NCI-H82 (cell line): ENCODE measurements around the gene LCE1D.

Experiments
- DNase-seq: peaks from one replicate; lab custom pipeline; 2025; lab: John Stamatoyannopoulos, UW

The LCE1D gene, protein sequence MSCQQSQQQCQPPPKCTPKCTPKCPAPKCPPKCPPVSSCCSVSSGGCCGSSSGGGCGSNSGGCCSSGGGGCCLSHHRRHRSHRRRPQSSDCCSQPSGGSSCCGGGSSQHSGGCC

DNA sequence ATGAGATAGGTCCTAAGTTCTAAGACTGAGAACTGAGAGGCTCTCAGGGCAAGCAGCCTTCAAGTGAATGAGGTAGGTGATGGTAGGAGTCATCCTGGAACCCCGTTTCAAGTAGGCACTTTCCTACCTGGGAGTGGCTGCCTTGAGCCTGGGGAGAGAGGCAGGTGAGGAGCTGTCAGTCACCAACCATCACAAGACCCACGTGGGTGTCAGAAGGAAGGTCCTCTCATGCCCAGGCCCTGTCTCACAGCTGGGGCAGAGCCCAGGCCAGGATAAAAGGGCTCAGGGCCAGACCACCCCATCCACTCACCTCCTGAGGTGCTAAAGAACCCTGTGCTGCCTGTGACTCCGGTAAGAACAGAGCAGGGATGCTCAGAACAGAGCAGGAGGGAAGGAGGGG is at the start of gene LCE1D:
Gene LCE1D, plus strand, starts transcription at position 301 of the 400 bp plus-strand sequence. CDS start 1,074 bp downstream, outside the sequence.
- no peak for DNase-seq

DNA sequence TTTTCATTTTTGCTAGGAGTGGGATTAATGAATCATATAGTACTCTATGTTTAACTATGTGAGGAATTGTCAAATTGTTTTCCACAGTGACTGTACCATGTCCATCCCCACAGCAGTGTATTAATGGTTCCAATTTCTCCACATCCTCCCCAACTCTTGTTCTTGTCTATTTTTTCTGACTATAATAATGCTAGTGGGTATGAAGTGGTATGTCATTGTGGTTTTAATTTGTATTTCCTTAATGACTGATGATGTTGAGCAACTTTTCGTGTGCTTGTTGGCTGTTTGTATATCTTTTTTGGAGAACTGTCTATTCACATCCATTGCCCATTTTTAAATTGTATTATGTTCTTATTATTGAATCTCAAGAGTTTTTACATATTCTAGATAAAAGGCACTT is 48.7 kb upstream of the LCE1D start:
- DNase-seq: no peak

DNA sequence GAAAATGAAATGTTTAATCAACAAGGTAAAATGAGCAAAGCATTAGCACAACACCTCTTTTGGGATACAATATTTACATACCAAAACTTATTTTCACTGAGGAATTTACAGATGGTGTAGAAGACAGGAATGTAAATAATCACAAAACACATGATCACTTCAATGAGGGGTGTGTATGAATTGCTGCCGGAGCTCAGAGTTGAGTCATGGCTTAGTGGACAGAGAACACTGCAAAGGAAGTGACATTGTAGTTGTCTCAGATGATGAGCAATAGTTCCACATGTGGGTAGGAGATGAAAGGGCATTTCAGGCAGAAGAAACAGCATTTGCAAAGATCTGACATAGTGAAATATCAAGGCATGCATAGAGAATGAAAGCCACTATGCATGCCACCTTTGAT is 44.3 kb upstream of the LCE1D start:
- DNase-seq: no peak

DNA sequence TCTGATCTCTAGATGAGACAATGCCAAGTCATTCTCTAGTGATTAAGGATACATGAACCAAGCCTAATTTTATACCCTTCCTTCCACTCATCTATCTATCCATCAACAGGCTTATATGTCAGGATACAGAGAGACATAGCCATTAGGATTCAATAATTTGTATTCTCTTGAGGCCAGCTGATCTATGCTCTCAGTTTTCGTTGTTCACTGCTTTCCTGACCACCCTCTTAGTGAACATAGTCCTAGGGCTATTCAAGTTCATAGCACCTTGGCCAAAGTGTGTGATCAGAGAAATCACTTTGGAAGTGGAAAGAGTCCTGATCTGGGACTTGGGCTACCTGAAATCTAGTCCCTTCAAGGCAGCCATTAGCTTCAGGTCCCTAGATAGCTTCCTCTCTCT is 42.9 kb upstream of the LCE1D start:
- DNase-seq: no peak

DNA sequence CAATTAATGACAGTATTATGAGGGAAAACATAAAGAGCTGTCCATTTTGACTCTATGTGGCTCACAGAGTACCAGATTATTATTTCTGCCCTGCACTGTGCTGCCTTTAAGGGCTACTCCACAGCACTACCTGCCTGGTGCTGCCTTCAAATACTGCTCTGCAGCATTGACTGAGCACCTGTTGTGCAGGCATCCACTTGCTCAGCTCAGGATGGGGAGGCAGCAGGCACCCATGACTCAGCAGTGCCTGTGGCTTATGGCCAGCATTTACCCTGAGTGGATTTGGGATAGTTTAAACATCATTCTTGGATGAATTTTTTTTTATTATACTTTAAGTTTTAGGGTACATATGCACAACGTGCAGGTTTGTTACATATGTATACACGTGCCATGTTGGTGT is 39.6 kb upstream of the LCE1D start:
- no peak for DNase-seq

DNA sequence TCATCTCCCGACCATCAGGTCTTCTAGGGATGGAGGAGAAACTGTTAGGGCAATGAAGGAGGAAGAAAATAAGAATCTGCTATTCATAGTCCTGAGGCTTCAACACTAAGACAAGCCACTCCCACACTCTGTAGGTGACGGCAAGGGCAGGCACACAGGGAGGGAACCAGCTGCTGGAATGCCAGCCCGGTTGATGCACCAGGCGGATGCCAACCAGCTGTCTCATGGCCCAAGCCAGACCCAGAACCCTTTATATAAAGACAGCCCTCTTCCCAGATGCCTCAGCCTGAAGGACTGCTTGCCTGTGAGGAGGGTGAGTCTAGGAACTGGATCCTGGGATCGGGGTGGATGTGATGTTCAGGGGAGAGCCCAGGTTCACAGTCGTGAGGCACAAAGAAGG is 38.8 kb upstream of the LCE1D start, which contains the start of gene KPRP:
Gene KPRP, plus strand, starts transcription at position 279 of the 400 bp plus-strand sequence. CDS start 1,564 bp downstream, outside the sequence.
- DNase-seq: no peak

DNA sequence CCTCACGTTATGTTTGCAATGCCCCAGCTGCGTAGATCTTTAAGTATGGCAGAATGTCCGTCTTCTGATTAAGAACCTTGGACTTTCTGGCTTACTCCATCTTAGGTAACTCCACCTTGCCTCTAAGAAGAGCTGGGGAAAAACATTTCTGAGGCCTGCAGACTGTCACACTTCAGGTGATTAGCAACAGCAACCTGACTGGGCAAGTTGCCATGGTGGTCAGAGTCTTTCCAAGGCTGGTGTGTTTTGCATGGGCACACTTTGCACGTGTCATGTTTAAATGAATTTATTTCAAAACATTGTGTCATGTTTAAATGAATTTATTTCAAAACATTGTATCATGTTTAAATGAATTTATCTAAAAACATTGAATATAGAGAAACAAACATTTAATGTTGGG is 37.9 kb upstream of the LCE1D start:
- DNase-seq: no peak

DNA sequence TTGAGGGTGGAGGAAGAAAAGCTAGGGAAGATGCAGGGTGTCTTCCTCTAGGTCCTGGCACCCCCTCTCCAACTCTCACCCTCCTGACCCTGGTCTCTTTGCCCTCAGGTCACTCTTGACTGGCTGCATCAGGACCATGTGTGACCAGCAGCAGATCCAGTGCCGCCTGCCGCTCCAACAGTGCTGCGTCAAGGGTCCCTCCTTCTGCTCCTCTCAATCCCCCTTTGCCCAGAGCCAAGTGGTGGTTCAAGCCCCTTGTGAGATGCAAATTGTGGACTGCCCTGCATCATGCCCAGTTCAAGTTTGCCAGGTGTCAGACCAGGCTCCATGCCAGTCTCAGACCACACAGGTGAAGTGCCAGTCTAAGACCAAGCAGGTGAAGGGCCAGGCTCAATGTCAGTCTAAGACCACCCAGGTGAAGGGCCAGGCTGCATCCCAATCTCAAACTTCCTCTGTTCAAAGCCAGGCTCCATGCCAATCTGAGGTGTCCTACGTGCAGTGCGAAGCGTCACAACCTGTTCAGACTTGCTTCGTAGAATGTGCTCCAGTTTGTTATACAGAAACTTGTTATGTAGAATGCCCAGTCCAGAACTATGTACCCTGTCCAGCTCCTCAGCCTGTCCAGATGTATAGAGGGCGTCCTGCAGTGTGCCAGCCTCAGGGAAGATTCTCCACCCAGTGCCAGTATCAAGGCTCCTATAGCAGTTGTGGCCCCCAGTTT is 36.9 kb upstream of the LCE1D start:
- DNase-seq: no peak

DNA sequence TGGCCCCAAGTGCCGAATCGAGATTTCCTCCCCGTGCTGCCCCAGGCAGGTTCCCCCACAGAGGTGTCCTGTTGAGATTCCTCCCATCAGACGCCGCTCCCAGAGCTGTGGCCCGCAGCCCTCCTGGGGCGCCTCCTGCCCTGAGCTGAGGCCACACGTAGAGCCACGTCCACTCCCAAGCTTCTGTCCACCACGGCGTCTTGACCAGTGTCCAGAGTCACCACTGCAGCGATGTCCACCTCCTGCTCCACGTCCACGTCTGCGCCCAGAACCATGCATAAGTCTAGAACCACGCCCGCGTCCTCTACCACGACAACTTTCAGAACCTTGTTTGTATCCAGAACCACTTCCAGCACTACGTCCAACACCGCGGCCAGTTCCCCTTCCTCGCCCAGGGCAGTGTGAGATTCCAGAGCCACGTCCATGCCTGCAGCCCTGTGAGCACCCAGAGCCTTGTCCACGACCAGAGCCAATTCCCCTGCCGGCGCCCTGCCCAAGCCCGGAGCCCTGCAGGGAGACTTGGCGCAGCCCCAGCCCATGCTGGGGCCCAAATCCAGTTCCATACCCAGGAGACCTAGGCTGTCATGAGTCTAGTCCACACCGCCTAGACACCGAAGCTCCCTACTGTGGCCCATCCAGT is 35.9 kb upstream of the LCE1D start:
- DNase-seq: no peak

DNA sequence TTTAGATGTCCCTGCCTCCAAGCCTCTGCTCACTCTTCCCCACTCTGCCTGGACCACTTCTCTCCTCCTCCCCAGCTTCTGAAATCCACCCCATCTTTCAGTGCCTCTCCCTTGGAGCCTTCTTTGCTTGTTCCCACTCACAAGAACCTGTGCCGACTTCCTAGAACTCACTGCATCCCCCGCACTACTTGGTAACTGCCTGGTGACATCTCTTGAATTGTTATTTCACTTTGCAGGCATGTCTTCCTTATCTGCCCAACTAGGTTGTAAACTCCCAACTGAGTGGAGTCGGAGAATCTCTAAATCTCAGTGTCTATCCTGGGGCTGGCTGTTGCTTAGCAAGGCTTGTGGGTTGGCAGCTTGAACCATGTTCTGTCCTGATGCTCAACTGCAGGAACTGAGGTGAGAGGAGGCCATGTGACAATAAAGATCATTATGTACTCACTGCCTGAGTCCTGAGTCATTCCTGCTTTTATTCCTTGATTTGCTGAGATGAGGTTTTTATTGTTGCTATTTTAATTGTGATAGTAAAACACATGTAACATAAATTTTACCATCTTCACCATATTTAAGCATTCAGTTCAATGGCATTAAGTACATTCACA is 34.8 kb upstream of the LCE1D start:
- no peak for DNase-seq

DNA sequence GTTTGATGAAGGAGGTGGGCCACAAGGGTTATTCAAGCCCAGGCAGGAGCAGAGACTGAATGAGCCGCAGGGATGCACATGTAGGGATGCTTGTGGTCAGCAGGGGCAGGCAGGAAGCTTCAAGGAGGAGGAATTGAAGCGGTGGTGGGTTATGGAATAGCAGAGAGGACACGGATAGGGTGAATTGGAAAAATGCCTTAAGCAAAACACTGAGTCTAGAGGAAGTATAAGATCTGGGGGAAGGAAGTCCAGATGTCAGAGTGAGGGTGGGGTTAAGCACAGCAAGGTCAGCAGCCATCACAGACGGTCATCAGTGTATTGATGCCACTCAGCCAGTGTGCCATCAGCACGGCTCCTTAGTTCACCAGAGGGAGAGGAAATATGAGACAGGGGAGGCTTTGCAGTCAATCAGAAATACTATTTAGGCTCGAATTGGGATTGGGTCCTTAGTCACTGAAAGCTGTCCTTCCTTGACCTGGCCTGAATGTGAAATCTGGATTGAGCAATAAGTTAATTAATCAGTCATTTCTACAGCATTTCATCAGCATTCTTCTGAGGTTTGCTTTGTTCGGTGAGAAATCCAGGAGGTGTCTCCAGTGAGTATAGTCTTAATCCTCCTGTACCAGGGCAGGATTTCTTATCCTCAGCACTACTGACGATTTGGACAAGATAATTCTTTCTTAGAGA is 27.5 kb upstream of the LCE1D start:
- no peak for DNase-seq

DNA sequence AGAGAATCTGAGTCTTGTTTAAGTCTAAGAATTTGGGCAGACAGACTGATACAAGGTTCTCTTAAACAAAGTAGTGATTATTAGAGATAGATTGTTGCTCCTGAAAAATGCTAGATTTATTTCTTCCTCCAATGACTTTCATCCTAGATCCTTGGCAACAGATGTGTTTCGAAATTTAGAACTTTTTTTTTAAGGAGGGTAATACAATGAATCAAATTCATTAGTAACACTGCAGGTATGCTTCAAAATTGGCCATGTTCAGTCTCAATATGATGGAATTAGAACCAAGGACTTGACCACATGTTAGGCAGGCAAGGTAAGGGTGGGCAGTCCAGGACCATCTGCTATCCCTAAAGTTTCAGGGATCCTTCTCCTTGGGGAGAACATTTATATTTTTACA is 26.1 kb upstream of the LCE1D start:
- no peak for DNase-seq

DNA sequence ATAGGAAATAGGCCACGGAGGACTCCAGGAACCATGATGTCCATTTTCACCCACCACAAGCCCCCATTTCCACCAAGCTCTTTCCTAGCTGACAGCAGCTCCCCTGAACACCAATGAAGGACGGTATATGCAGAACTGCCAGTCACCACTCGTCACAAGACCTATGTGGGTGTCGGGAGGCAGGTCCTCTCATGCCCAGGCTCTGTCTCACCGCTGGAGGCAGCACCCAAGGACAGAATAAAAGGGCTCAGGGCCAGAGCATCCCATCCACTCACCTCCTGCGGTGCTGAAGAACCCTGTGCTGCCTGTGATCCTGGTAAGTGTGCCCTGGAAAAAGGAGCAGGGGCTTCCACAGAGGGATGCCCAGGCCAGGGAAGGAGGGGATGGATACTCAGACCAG is 21.6 kb upstream of the LCE1D start, which contains the start of gene LCE1F:
Gene LCE1F, plus strand, starts transcription at position 266 of the 400 bp plus-strand sequence. CDS start 1,232 bp downstream, outside the sequence.
- no peak for DNase-seq

DNA sequence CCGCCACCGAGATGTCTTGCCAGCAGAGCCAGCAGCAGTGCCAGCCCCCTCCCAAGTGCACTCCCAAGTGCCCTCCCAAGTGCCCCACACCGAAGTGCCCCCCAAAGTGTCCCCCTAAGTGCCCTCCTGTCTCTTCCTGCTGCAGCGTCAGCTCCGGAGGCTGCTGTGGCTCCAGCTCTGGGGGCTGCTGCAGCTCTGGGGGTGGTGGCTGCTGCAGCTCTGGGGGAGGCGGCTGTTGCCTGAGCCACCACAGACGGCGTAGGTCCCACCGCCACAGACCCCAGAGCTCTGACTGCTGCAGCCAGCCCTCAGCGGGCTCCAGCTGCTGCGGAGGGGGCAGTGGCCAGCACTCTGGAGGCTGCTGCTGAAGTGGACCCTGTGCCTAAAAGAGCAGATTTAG is 20.2 kb upstream of the LCE1D start:
- DNase-seq: no peak

DNA sequence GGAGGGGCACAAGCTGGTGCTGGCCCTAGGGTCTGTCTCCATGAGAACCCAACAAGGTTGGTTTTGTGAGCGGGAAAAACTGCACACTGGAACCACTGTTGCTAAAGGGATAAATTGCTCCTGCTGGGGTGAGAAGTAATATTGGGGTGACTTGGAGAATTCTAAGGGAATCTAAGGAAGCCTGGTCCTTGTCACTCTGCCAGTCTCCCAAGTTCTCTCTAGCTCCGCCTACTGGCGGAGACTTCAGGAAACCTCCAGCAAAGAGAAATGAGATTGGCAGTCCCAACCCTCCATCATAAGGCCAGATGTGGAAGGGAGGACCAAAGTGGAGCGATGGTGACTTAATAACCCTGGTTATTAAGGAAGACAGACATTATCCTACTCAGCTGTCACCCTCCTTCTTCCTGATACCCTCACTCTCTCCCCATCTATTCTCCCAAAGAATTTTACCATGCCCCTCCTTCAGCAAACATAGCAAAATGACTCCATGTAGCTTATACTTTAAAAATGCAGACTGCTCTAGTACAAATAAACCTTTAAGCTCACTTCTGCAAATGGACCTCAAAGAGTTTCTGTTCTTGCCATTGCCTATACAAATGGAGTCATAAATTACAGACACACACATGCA is 18.9 kb upstream of the LCE1D start:
- peak; percentile 70 for DNase-seq

DNA sequence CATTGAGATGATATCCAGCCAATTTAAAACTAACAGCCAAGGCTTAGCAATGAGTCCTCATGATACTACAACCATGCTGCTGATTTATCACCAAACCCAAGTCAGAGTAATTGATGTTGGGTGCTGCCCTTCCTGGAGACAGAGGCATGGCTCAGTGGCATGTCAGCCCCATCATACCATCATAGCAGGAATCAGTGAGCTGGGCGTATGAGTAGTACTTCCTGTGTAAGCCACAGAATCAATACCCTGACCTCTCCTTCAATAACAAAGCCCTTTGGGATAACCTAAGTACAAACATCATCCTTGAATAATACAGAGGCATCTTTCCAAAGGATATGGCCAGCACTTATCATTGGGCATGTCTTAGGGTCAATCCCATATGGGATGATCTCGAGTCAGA is 13.4 kb upstream of the LCE1D start:
- no peak for DNase-seq

DNA sequence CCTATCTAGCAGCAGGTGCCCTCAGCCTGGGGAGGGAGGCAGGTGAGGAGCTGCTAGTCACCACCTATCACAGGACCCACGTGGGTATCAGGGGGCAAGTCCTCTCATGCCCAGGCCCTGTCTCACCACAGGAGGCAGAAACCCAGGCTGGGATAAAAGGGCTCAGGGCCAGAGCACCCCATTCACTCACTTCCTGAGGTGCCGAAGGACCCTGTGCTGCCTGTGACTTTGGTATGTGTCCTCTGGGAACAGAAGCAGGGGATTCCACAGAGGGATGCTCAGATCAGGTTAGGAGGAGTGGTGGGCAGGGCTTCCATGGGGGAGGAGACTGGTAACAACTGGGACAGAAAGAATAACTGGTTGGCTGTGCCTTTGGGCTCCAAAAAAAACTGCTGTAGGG is 10.4 kb upstream of the LCE1D start, which contains the start of gene LCE1E:
Gene LCE1E, plus strand, starts transcription at position 181 of the 400 bp plus-strand sequence. CDS start 1,043 bp downstream, outside the sequence.
- no peak for DNase-seq

DNA sequence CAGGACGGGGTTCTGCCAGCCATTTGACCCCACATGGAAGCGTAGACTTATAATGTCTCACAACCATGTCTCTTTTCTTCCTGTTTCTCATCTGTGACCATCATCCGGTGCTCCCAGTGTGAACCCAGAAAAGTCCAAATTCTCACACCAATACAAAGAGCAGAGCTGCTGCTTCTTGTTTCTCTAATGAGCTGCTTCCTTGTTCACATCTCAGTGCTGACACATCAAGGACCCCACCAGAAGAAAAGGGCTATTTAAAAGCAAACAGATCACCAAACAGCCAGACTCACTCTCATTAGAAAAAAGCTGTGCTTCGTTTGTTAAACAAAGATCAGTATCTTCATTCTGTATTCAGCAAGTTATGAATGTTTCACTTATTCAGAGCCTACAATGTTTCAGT is 835 bp upstream of the LCE1D start:
- DNase-seq: no peak

DNA sequence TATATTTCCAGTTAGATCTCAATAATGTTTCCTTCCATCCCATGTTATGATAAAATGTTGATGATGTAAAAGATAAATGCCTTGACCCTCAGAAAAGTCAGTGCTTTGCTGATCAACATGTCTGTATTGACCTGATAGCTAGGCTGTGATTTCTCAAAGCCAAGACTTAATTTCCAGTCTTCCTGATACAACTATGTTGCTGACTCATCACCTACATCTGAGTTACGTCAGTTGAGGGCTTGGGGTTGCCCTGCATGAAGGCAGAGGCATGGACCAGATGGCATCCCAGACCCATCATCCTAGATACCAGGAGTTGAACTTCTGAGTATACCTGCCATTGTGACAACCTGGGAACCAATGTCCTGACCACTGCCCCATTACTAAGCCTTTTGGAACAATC is 4.8 kb downstream of the LCE1D start:
- no peak for DNase-seq

DNA sequence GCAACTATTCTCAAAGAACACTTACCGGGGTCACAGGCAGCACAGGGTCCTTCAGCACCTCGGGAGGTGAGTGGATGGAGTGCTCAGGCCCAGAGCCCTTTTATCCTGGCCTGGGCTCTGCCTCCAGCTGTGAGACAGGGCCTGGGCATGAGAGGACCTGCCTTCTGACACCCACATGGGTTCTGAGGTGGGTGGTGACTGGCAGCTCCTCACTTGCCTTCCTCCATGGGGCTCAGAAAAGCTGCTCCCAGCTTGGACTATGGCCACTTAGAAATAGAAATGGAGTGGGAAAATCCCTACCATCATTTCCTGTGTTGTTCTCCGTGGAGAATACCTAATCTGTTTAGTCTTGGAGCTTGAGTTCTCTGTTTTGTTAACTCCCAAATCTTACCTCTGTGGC is 10.1 kb downstream of the LCE1D start, which contains the start of gene LCE1C:
Gene LCE1C, minus strand, starts transcription at position 76 of the 400 bp plus-strand sequence. CDS start 1,173 bp downstream, outside the sequence.
- no peak for DNase-seq

DNA sequence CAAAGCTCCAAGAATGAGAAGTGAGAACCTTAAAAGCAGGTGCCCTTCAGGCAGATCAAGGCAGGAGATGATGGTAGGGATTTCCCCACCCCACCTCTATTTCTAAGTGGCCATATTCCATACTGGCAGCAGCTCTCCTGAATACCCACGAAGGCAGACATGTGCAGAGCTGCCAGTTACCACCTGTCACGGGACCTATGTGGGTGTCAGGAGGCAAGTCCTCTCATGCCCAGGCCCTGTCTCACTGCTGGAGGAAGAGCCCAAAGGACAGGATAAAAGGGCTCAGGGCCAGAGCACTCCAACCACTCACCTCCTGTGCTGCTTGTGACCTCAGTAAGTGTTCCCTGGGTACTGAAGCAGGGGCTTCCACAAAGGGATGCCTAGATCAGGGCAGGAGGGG is 14.5 kb downstream of the LCE1D start:
- DNase-seq: no peak

DNA sequence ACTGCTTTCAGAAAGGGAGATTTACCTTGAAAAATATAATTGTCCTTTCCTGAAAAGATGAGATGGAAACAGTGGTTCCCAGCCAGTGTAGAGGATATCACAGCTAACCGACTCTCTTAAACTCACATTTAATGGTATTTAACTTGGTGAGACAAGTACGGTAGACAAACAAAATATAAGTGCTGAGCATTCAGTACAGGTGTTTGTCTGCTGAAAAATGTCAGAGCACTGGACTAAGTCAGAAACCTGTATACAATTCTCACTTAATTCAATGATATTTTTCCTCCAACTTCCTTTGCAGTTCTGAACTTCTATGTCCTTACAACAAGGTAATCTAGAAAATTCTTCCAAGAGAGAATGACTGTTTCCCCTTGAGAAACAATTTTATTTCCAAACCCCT is 15.2 kb downstream of the LCE1D start, which contains the start of gene LCE1B:
Gene LCE1B, plus strand, starts transcription at position 301 of the 400 bp plus-strand sequence. CDS start 476 bp downstream, outside the sequence.
- DNase-seq: no peak
